Neural progenitor cell (in vitro differentiated cells): Measurements from ENCODE around the gene MBP. TPM values are rescaled to one million over a fixed set of nuclear protein-coding genes. Genes with fewer than 3 reads are reported as not detected.

Source experiments
- DNase-seq: peaks from one replicate; pipeline ENCODE4 v3.0.0-alpha.2; 2016; ENCODE audit warnings: low spot score
- H2AFZ ChIP-seq: fragments of 200-600 bp; sonication (generic); replicated peaks from 2 replicates; pipeline ENCODE4 v1.6.1; 2016; ENCODE audit warnings: antibody characterized with exemption
- H3F3A ChIP-seq: fragments of 200-600 bp; sonication (generic); 2 replicates; pipeline ENCODE4 v1.6.1; 2016; ENCODE audit warnings: antibody characterized with exemption, low read depth
- H3K27ac ChIP-seq: fragments of 200-600 bp; sonication (generic); 2 replicates; pipeline ENCODE4 v1.5.1; 2016; ENCODE audit warnings: mild to moderate bottlenecking
- H3K27me3 ChIP-seq: fragments of 200-600 bp; sonication (generic); 2 replicates; pipeline ENCODE4 v1.6.1; 2016; ENCODE audit warnings: mild to moderate bottlenecking, moderate library complexity
- H3K36me3 ChIP-seq: fragments of 200-600 bp; sonication (generic); 2 replicates; pipeline ENCODE4 v1.5.1; 2016
- H3K4me1 ChIP-seq: fragments of 200-600 bp; sonication (generic); 2 replicates; pipeline ENCODE4 v1.6.1; 2016; ENCODE audit warnings: mixed run types
- H3K4me2 ChIP-seq: fragments of 200-600 bp; sonication (generic); 2 replicates; pipeline ENCODE4 v1.6.1; 2016
- H3K4me3 ChIP-seq: fragments of 200-600 bp; sonication (generic); 2 replicates; pipeline ENCODE4 v1.5.1; 2016
- H3K79me2 ChIP-seq: fragments of 200-600 bp; sonication (generic); 2 replicates; pipeline ENCODE4 v1.6.1; 2016; ENCODE audit warnings: low read depth
- H3K9ac ChIP-seq: fragments of 200-600 bp; sonication (generic); 2 replicates; pipeline ENCODE4 v1.6.1; 2016
- H3K9me3 ChIP-seq: fragments of 200-600 bp; sonication (generic); 2 replicates; pipeline ENCODE4 v1.5.1; 2016; ENCODE audit warnings: low read depth
- H4K20me1 ChIP-seq: fragments of 200-600 bp; sonication (generic); 2 replicates; pipeline ENCODE4 v1.6.1; 2016; ENCODE audit warnings: low read depth
- H3K27ac Mint-ChIP-seq: 3 replicates; pipeline ENCODE4 v1.8.0; 2021; ENCODE audit warnings: mixed read lengths
- H3K27me3 Mint-ChIP-seq: 2 replicates; pipeline ENCODE4 v1.8.0; 2022; ENCODE audit warnings: low read depth, mild to moderate bottlenecking, inconsistent platforms, moderate library complexity, mixed read lengths; ENCODE audit not compliant: insufficient read depth
- H3K36me3 Mint-ChIP-seq: 3 replicates; pipeline ENCODE4 v1.8.0; 2021; ENCODE audit warnings: mixed read lengths
- H3K4me1 Mint-ChIP-seq: 3 replicates; pipeline ENCODE4 v1.8.0; 2021; ENCODE audit warnings: mixed read lengths
- H3K4me3 Mint-ChIP-seq: 3 replicates; pipeline ENCODE4 v1.8.0; 2021; ENCODE audit warnings: mild to moderate bottlenecking, moderate library complexity, mixed read lengths
- H3K9me3 Mint-ChIP-seq: 3 replicates; pipeline ENCODE4 v1.8.0; 2020; ENCODE audit warnings: mixed read lengths
- EZH2 ChIP-seq: fragments of 200-600 bp; sonication (generic); IDR thresholded peaks from 2 replicates; pipeline ENCODE4 v1.6.1; 2017; ENCODE audit warnings: antibody characterized with exemption, mild to moderate bottlenecking, moderate library complexity
- EZH2phosphoT487 ChIP-seq: fragments of 200-600 bp; sonication (generic); IDR thresholded peaks from 2 replicates; pipeline ENCODE4 v1.6.1; 2017; ENCODE audit warnings: antibody characterized with exemption
- total RNA-seq: library from RNA; depleted of rRNA; stranded (reverse); fragments of >200 nt; gene quantifications from 2 replicates; pipeline ENCODE4 v1.2.3, GENCODE V29; 2015; ENCODE audit warnings: low replicate concordance
- TF ChIP-seq, protein P1 (sequence below): fragments of 200-600 bp; sonication (generic); IDR thresholded peaks from 2 replicates; pipeline ENCODE4 v1.5.1; 2017; ENCODE audit warnings: antibody characterized with exemption, mild to moderate bottlenecking

MBP gene
- total RNA-seq, 1 donor from 2014 or later = 0.64 TPM

- Histone ChIP-seq H2AFZ (no peak overlapping the region), H3K4me2 (no peak overlapping the region)
- no peak overlapping the region for H3K27ac Mint-ChIP-seq
These were observed 97.0 kb downstream of the MBP start for GRCh38 chr18:77035380-77036187.

DNA sequence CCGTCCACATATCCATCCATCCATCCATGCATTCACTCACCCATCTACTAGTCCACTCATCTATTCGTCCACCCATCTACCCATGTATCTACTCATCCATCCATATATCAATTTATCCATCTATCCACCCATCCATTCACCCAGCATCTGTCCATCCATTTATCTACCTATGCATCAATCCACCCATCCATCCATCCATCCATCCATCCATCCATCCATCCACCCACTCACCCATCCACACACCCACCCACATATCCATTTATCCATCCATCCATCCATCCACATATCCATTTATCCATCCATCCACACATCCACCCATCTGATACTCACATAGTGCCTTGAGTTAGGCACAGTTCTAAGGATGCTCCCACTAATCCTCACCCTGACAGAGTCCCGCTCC lies 99.0 kb downstream of the MBP start:
- peaks cover 9% of the 10 kb centered on the region for H3K9me3 Mint-ChIP-seq
- peaks cover 6% of the 10 kb centered on the region for H3K27me3 Mint-ChIP-seq
- no peak overlapping the region for H3K4me3 ChIP-seq
- H2AFZ ChIP-seq = no peak overlapping the region
- TF ChIP-seq EZH2 (no peak), EZH2phosphoT487 (no peak)
- TF ChIP-seq, protein P1, sequence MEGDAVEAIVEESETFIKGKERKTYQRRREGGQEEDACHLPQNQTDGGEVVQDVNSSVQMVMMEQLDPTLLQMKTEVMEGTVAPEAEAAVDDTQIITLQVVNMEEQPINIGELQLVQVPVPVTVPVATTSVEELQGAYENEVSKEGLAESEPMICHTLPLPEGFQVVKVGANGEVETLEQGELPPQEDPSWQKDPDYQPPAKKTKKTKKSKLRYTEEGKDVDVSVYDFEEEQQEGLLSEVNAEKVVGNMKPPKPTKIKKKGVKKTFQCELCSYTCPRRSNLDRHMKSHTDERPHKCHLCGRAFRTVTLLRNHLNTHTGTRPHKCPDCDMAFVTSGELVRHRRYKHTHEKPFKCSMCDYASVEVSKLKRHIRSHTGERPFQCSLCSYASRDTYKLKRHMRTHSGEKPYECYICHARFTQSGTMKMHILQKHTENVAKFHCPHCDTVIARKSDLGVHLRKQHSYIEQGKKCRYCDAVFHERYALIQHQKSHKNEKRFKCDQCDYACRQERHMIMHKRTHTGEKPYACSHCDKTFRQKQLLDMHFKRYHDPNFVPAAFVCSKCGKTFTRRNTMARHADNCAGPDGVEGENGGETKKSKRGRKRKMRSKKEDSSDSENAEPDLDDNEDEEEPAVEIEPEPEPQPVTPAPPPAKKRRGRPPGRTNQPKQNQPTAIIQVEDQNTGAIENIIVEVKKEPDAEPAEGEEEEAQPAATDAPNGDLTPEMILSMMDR = no peak
- H3K4me1 Mint-ChIP-seq = peaks cover 14% of the 10 kb centered on the region
- H3K4me2 ChIP-seq = no peak overlapping the region
- H3F3A ChIP-seq = no peaks in the 10 kb centered on the region
- no peaks in the 10 kb centered on the region for H3K36me3 ChIP-seq
- H3K4me1 ChIP-seq = no peaks in the 10 kb centered on the region
- no peak for DNase-seq
- H3K9me3 ChIP-seq = no peaks in the 10 kb centered on the region
- H4K20me1 ChIP-seq = no peaks in the 10 kb centered on the region
- no peak overlapping the region for H3K4me3 Mint-ChIP-seq
- H3K9ac ChIP-seq = no peak overlapping the region
- H3K79me2 ChIP-seq = no peaks in the 10 kb centered on the region
- H3K27ac ChIP-seq = no peak overlapping the region
- no peaks in the 10 kb centered on the region for H3K27me3 ChIP-seq
- H3K27ac Mint-ChIP-seq = no peak overlapping the region
- no peaks in the 10 kb centered on the region for H3K36me3 Mint-ChIP-seq

More at GRCh38 chr18:77035380-77036187, 97.0 kb downstream of the MBP start:
- H3K27me3 ChIP-seq = no peaks in the 10 kb centered on the region
- no peaks in the 10 kb centered on the region for H3K79me2 ChIP-seq
- H3K9ac ChIP-seq = no peak overlapping the region
- Mint-ChIP-seq H3K27me3 (peaks cover 6% of the 10 kb centered on the region), H3K36me3 (no peaks in the 10 kb centered on the region), H3K9me3 (peaks cover 7% of the 10 kb centered on the region), H3K4me3 (no peak overlapping the region), H3K4me1 (peaks cover 16% of the 10 kb centered on the region)
- H3K4me3 ChIP-seq = no peak overlapping the region
- no peaks in the 10 kb centered on the region for H4K20me1 ChIP-seq
- no peak overlapping the region for H3K27ac ChIP-seq
- no peaks in the 10 kb centered on the region for H3K4me1 ChIP-seq
- no peaks in the 10 kb centered on the region for H3K9me3 ChIP-seq
- TF ChIP-seq EZH2 (no peak), EZH2phosphoT487 (no peak)
- TF ChIP-seq, protein P1 = no peak
- H3F3A ChIP-seq = no peaks in the 10 kb centered on the region
- no peaks in the 10 kb centered on the region for H3K36me3 ChIP-seq
- DNase-seq = no peak

DNA sequence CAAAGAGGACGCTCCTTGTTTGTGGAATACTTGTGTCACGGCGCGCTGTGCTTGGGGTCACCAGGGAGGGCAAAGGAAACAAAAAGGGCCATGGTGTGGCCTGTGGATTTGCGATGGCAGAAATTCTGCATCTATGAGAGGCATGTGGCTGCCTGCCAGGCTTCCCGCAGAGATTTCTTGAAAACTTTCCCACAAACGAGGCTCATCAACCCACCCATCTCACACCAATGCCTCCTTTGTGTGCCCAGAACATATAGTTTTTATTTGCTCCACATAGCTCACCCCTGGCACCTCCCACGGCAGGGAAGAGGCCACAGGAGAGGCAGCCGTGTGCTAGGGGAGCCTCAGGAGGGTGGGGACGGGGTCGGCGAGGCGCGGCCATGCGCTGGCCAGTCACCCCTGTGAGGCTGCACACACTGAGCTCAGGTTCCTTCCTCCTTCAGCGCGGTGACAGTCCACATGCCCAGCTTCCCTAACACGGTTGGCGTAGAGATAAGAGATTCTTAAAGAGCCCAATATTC lies 100.3 kb downstream of the MBP start:
- peak overlapping the region; percentile 25 for H3K27ac Mint-ChIP-seq
- Histone ChIP-seq H3F3A (no peaks in the 10 kb centered on the region), H3K9me3 (no peaks in the 10 kb centered on the region), H3K4me1 (no peaks in the 10 kb centered on the region), H3K4me3 (no peak overlapping the region), H4K20me1 (no peaks in the 10 kb centered on the region), H3K27me3 (no peaks in the 10 kb centered on the region), H2AFZ (no peak overlapping the region), H3K79me2 (no peaks in the 10 kb centered on the region), H3K9ac (no peak overlapping the region), H3K4me2 (no peak overlapping the region), H3K27ac (no peak overlapping the region), H3K36me3 (no peaks in the 10 kb centered on the region)
- no peaks in the 10 kb centered on the region for H3K36me3 Mint-ChIP-seq
- DNase-seq = no peak
- no peak for TF ChIP-seq EZH2
- no peak for TF ChIP-seq EZH2phosphoT487
- TF ChIP-seq, protein P1 = no peak
- peaks cover 6% of the 10 kb centered on the region for H3K27me3 Mint-ChIP-seq
- H3K9me3 Mint-ChIP-seq = peaks cover 9% of the 10 kb centered on the region
- H3K4me1 Mint-ChIP-seq = peaks cover 14% of the 10 kb centered on the region
- H3K4me3 Mint-ChIP-seq = no peak overlapping the region
